SK-N-MC (cell line): ENCODE measurements around the gene PKD2L1.

Experiments used
- EZH2 ChIP-seq: fragments of 200-600 bp; sonication (generic); IDR thresholded peaks from one replicate; pipeline ENCODE4 v1.6.1; 2017; ENCODE audit warnings: antibody characterized with exemption
- FOXP2 ChIP-seq: optimal IDR thresholded peaks from 2 replicates; pipeline ENCODE3; 2011; ENCODE audit warnings: mild to moderate bottlenecking, moderate library complexity; ENCODE audit not compliant: insufficient read depth; ENCODE audit errors: extremely low read length, control extremely low read depth
- POLR2AphosphoS5 ChIP-seq: IDR thresholded peaks from 2 replicates; pipeline ENCODE4 v1.6.1; 2012; ENCODE audit warnings: mild to moderate bottlenecking, low read depth, low read length, borderline replicate concordance

DNA sequence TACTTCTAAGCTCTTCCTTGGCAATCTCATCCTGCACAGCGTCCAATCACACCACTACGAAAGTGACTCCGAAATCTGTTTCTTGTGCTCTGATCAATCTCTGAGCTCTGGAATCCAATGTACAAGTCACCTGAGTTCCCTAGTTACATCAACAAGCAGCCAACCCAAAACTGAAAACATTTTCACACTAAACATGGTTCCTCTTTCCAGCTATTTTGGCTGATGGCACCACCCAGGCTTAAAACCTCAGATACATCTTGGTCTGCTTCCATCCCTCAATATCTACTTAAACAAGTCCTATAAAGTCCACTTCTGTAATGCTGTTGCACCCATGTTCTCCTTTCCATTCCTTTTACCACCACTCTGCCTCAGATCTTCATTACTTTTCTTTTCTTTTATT, 47.1 kb downstream of the PKD2L1 start:
- TF ChIP-seq EZH2 (no peak), POLR2AphosphoS5 (no peak), FOXP2 (no peak)
